K562 (cell line): ENCODE data around the gene GNG14. TPM values are rescaled to one million over a fixed set of nuclear protein-coding genes. Genes with fewer than 3 reads are reported as not detected.

ENCODE experiments used
- E2F8 ChIP-seq: fragments of 450-650 bp; IDR thresholded peaks from 2 replicates; pipeline ENCODE4 v1.7.1; 2018; ENCODE audit warnings: mild to moderate bottlenecking, low read depth; ENCODE audit not compliant: partially characterized antibody
- SNIP1 ChIP-seq: fragments of 450-650 bp; IDR thresholded peaks from 2 replicates; pipeline ENCODE4 v1.7.1; 2017; ENCODE audit warnings: low read depth, mild to moderate bottlenecking
- TFAP4 ChIP-seq: sonication (generic); formaldehyde crosslinking; IDR thresholded peaks from 2 replicates; pipeline ENCODE4 v1.8.0; 2022; ENCODE audit warnings: missing genetic modification reagents, mild to moderate bottlenecking, moderate library complexity, borderline replicate concordance
- ZSCAN32 ChIP-seq: fragments of 450-650 bp; formaldehyde crosslinking; IDR thresholded peaks from 2 replicates; pipeline ENCODE4 v1.4.0; 2020; ENCODE audit warnings: mild to moderate bottlenecking, moderate library complexity
- polyA plus RNA-seq, 8 experiments: library from polyadenylated mRNA; depleted of rRNA in 4 of 8; stranded (reverse) in 5 of 8; unstranded in 3 of 8; fragments of >200 nt; fragmentation: Nextera tagmentation in 2 of 8; fragmentation: Illumina TruSeq in 1 of 8; extraction: Ambion mirVana in 2 of 8; extraction: Trizol in 1 of 8; gene quantifications; 2 replicates each; pipeline versions ENCODE4 v1.2.1 to v1.2.3, GENCODE V29; 2011 to 2014; ENCODE audit warnings: inconsistent platforms in 1 of 8, missing spikeins in 1 of 8
- total RNA-seq, 7 experiments: library from RNA; depleted of rRNA in 6 of 7; stranded (reverse); fragments of >200 nt in 6 of 7; fragmentation: Illumina TruSeq in 2 of 7; extraction: Trizol in 2 of 7; gene quantifications; 2 replicates each; pipeline versions ENCODE4 v1.2.1 to v1.2.3, GENCODE V29; 2011 to 2021; ENCODE audit warnings: low replicate concordance in 1 of 7
- TF ChIP-seq, protein P1 (sequence below), 3 experiments: fragments of 200-800 bp in 1 of 3; sonication (Bioruptor generic) in 1 of 3; sonication (generic) in 1 of 3; formaldehyde crosslinking in 1 of 3; IDR thresholded peaks; 2 replicates each; pipeline versions ENCODE4 v1.6.1 to v1.8.0; 2016 to 2022; ENCODE audit warnings: mild to moderate bottlenecking in 2 of 3, missing compliant biosample characterization in 2 of 3, missing genetic modification characterization in 2 of 3, missing genetic modification reagents in 1 of 3
- TF ChIP-seq, protein P2 (sequence below): fragments of 450-650 bp; IDR thresholded peaks from 2 replicates; pipeline ENCODE4 v1.6.1; 2016; ENCODE audit warnings: low read depth

GNG14 gene
- total and polyA plus RNA-seq, 9 of the 15 experiments (the other 6 are each of a cell fraction or from before 2014, with no cell fraction given): not detected

- TF ChIP-seq E2F8 (peak; percentile 100), TFAP4 (CRISPR knock-in tag) (no peak; the same call in none of the 2 replicates), ZSCAN32 (CRISPR knock-in tag) (no peak), SNIP1 (no peak)
- TF ChIP-seq, protein P1, sequence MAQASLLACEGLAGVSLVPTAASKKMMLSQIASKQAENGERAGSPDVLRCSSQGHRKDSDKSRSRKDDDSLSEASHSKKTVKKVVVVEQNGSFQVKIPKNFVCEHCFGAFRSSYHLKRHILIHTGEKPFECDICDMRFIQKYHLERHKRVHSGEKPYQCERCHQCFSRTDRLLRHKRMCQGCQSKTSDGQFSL (CRISPR knock-in tag; IDR thresholded peaks at IDR 0.05): no peak
- TF ChIP-seq, protein P1 (tag; IDR thresholded peaks at IDR 0.05): no peak
- TF ChIP-seq, protein P2, sequence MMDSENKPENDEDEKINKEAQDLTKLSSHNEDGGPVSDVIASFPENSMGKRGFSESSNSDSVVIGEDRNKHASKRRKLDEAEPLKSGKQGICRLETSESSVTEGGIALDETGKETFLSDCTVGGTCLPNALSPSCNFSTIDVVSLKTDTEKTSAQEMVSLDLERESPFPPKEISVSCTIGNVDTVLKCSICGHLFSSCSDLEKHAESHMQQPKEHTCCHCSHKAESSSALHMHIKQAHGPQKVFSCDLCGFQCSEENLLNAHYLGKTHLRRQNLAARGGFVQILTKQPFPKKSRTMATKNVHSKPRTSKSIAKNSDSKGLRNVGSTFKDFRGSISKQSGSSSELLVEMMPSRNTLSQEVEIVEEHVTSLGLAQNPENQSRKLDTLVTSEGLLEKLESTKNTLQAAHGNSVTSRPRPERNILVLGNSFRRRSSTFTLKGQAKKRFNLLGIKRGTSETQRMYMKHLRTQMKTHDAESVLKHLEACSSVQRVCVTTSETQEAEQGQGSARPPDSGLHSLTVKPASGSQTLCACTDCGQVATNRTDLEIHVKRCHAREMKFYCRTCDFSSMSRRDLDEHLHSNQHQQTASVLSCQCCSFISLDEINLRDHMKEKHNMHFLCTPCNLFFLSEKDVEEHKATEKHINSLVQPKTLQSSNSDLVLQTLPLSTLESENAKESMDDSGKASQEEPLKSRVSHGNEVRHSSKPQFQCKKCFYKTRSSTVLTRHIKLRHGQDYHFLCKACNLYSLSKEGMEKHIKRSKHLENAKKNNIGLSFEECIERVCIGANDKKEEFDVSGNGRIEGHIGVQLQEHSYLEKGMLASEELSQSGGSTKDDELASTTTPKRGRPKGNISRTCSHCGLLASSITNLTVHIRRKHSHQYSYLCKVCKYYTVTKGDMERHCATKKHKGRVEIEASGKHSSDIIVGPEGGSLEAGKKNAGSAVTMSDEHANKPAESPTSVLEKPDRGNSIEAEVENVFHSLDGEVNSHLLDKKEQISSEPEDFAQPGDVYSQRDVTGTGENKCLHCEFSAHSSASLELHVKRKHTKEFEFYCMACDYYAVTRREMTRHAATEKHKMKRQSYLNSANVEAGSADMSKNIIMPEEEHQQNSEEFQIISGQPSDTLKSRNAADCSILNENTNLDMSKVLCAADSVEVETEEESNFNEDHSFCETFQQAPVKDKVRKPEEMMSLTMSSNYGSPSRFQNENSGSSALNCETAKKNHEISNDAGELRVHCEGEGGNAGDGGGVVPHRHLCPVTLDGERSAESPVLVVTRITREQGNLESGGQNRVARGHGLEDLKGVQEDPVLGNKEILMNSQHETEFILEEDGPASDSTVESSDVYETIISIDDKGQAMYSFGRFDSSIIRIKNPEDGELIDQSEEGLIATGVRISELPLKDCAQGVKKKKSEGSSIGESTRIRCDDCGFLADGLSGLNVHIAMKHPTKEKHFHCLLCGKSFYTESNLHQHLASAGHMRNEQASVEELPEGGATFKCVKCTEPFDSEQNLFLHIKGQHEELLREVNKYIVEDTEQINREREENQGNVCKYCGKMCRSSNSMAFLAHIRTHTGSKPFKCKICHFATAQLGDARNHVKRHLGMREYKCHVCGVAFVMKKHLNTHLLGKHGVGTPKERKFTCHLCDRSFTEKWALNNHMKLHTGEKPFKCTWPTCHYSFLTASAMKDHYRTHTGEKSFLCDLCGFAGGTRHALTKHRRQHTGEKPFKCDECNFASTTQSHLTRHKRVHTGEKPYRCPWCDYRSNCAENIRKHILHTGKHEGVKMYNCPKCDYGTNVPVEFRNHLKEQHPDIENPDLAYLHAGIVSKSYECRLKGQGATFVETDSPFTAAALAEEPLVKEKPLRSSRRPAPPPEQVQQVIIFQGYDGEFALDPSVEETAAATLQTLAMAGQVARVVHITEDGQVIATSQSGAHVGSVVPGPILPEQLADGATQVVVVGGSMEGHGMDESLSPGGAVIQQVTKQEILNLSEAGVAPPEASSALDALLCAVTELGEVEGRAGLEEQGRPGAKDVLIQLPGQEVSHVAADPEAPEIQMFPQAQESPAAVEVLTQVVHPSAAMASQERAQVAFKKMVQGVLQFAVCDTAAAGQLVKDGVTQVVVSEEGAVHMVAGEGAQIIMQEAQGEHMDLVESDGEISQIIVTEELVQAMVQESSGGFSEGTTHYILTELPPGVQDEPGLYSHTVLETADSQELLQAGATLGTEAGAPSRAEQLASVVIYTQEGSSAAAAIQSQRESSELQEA: no peak; the same call in 1 of the 2 replicates
Observed at GRCh38 chr19:12669270-12670158, 18.3 kb upstream of the GNG14 start (continued).
